ENCODE measurements around the gene HNRNPM.

DNA sequence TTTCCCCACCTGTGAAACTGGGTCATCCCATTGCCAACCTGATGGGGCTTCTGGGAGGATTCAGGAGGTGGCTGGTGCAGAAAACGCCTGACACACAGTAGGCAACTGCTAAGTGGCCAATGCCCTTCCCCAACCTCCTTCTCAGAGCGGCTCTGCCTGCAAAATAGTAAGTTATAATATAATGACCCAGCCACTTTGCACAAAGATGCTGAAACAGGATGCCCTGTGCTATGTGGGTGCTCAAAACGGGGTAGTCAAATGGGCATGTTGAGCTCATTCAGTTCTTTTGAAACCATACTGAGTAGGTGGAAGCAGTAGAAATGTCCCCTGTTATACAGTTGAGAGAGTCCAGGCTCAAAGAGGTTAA, 31.2 kb upstream of the HNRNPM start:
- no peak for TF ChIP-seq EP300 (IDR thresholded peaks at IDR 0.05)
- TF ChIP-seq CTCF (IDR thresholded peaks at IDR 0.05) = no peak
- no peak for TF ChIP-seq POLR2A (IDR thresholded peaks at IDR 0.05)
